Measurements from ENCODE around the gene DLEU7.

Gene DLEU7

DNA sequence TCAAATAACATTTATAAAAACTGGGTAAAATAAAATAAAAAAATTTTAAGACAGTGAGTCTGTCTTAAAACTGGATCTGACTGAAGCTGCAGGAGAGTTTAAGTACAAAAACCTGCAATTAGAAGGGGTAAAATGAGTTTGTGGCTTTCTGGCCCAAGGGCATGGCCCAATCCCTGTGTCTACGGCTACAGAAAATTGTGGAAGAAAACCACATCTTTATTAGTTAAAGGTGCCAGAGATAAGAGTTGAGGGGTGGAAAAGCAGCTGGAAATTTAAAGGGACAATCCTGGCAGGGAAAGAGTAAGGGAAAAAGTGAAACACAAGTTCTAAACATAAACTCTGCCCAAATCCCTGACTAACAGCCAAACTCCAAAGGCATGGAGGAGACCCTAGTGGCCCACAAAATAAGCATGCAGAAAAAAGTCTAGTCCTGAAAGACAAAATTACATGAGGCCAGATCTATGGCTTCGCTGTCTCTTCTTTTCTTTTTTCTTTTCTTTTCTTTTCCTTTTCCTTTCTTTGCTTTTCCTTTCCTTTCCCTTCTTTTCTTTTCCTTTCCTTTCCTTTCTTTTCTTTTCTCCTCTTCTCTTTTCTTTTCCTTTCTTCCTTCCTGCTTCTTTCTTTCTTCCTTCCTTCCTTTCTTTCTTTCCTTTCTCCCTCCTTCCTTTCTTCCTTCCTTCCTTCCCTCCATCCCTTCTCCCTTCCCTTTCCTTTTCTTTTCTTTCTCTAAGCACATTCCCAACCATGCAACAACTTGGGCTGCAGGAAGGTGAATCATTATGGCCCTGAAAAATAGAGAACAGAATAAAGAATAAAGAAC, 23.5 kb upstream of the DLEU7 start:
- no peak overlapping the region for H3K4me3 ChIP-seq (ENCODE audit: low read length)
- TF ChIP-seq, protein P1, sequence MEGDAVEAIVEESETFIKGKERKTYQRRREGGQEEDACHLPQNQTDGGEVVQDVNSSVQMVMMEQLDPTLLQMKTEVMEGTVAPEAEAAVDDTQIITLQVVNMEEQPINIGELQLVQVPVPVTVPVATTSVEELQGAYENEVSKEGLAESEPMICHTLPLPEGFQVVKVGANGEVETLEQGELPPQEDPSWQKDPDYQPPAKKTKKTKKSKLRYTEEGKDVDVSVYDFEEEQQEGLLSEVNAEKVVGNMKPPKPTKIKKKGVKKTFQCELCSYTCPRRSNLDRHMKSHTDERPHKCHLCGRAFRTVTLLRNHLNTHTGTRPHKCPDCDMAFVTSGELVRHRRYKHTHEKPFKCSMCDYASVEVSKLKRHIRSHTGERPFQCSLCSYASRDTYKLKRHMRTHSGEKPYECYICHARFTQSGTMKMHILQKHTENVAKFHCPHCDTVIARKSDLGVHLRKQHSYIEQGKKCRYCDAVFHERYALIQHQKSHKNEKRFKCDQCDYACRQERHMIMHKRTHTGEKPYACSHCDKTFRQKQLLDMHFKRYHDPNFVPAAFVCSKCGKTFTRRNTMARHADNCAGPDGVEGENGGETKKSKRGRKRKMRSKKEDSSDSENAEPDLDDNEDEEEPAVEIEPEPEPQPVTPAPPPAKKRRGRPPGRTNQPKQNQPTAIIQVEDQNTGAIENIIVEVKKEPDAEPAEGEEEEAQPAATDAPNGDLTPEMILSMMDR (IDR thresholded peaks at IDR 0.05; ENCODE audit: insufficient read depth, low read depth, low read length, missing control alignments) = no peak
- no peak for DNase-seq (ENCODE audit: low read depth)

DNA sequence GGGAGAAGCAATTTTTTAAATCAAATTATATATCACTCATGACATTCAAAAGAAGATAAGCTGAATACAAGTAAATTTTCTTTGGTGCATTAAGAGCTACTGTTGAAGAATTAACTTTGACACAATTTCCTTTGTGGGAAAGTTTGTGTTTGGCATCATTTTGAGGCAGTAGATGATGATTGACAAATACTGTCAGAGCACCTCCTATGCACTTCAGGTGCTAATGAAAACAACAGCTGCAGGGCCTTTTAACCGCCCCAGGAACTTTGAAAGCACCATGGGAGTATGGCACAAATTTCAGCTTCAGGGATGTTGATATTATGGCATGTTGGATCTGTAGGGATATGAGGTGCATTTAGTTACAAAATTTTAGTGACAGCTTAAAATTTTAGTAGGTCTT, 21.0 kb upstream of the DLEU7 start:
- no peak for DNase-seq (ENCODE audit: low read depth)
- H3K4me3 ChIP-seq (ENCODE audit: low read length) = no peak overlapping the region
- TF ChIP-seq, protein P1 (IDR thresholded peaks at IDR 0.05; ENCODE audit: insufficient read depth, low read depth, low read length, missing control alignments) = no peak

DNA sequence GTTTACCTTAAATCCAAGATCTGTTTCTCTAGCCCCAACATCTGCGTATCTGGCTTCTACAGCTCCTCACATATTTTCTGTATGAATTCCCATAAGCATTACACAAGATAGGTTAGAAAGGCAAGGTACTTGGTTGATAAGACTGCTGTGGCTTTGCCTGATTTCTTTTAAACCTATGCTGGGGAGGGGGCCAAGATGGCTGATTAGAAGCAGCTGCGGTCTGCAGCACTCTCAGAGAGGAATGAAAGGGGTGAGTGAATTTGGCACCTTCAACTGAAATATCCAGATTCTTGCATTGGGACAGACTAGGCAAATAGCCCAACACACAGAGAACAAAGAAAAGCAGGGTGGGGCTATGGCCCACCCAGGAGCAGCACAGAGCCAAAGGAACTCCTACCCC, 12.2 kb upstream of the DLEU7 start:
- DNase-seq (ENCODE audit: low read depth) = no peak
- TF ChIP-seq, protein P1 (IDR thresholded peaks at IDR 0.05; ENCODE audit: insufficient read depth, low read depth, low read length, missing control alignments) = no peak
- H3K4me3 ChIP-seq (ENCODE audit: low read length) = no peak overlapping the region

DNA sequence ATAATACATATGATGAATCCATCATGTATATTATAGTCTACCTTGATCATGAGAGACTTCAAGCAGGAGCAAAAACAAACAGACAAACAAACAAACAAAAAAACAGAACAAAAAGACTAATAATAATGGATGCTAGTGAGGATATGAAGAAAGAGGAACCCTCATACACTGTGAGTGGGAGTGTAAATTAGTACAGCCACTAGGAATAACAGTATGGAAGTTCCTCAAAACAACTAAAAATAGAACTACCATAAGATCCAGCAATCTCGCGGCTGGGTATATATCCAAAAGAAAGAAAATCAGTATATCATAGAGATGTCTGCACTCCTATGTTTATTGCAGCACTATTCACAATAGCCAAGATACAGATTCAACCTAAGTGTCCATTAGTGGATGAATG, 7.0 kb upstream of the DLEU7 start:
- no peak overlapping the region for H3K4me3 ChIP-seq (ENCODE audit: low read length)
- no peak for DNase-seq (ENCODE audit: low read depth)
- TF ChIP-seq, protein P1 (IDR thresholded peaks at IDR 0.05; ENCODE audit: insufficient read depth, low read depth, low read length, missing control alignments) = no peak

DNA sequence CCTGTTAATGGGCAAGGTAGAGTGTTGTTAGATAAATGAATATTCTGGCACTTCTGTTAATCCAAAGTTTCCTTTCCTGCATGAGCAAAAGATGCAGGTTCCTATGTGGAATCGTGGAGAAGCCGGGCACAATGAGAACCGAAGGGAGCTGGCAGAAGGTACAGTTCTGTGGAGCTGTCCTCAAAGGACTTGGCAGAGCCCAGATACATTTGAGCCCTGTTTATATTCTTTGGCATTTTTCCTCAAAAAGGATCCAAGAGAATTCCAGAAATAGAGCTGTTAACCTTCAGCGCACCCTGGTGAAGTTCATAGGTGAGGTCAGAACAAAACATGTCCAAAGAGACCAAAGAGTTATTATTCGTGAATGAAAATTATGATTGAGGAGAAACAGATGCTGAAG, 4.0 kb upstream of the DLEU7 start:
- H3K4me3 ChIP-seq (ENCODE audit: low read length) = no peak overlapping the region
- DNase-seq (ENCODE audit: low read depth) = no peak
- TF ChIP-seq, protein P1 (IDR thresholded peaks at IDR 0.05; ENCODE audit: insufficient read depth, low read depth, low read length, missing control alignments) = no peak

DNA sequence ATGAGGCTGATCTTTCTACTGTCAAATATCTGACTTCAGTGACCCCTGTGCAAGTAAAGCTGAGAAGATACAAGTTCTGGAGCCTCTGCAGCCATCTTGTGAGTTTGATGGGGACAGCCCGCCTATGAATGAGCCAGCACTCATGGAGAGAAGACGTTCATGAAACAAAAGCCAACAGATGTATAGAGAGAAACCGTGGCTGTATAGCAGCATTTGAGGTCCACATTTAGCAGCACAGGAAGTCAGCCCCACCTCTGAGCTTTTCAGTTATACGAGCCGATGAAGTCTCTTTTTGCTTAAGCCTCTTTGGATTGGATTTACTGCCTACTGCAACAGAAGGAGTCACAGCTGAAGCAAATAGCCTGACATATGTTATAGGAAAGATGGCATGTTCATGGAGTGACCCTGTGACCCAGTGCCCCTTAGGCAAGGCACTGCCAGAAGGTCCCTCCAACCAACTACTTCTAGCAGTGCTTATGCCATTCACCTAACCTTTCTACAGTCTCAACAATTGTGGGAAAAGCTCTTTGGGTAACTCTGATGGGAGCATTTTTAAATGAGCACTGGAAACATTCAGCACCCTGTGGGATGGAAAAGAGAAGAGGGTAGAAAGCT, 3.5 kb upstream of the DLEU7 start:
- H3K4me3 ChIP-seq (ENCODE audit: low read length) = no peak overlapping the region
- no peak for DNase-seq (ENCODE audit: low read depth)
- TF ChIP-seq, protein P1 (IDR thresholded peaks at IDR 0.05; ENCODE audit: insufficient read depth, low read depth, low read length, missing control alignments) = no peak
